ENCODE results near the gene ADAM12. TPM values are rescaled to one million over a fixed set of nuclear protein-coding genes. Genes with fewer than 3 reads are reported as not detected.
"Not testable (repeated sequence)": the region's sequence is repeated elsewhere in the genome, so short reads cannot be mapped to it uniquely, and the experiment has no call there.

Gene ADAM12
- total RNA-seq, 1 experiment from 2014 or later = not detected

DNA sequence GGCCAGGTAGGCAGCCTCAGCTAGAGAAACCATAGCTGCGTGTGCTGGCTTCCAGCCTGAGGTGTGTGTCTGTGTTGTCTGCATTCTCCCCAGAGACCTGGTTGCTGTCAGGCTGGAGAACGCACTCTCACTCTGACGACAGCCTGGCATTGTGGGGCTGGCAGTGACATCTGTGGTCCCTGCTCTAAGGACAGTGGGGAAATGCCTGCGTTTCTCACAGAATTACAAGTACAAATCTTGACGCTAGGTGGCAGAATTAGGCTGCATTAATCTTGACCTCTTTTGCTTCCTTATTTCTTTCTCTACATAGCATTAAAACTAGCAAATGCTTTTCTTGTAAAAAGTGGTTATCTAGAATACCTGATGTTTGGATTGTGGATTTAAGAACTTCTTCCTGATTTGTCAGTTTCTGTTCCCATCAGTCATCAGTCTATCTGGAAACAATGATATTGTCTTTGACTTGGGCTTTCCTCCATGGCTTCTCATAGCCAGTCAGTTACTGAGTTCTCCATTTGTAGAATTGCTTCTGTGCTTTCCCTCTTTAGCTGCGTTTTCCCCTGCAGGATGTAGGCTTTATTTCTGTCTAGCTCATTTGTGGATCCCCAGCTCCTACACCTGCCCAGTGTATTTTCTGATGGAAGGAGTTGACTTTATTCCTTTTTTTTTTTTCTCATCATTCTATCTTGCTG, 405.9 kb downstream of the ADAM12 start:
- Histone ChIP-seq H3K4me3 (ENCODE audit: low read length) (no peak overlapping the region), H2AFZ (ENCODE audit: low read length) (no peak overlapping the region), H3K27ac (ENCODE audit: low read length) (no peak overlapping the region), H3K9me2 (replicated peaks; ENCODE audit: insufficient read depth, low read length) (no peaks in the 10 kb centered on the region), H3K9me3 (ENCODE audit: low read length) (no peaks in the 10 kb centered on the region), H3K9ac (ENCODE audit: low read length) (no peak overlapping the region), H3K36me3 (ENCODE audit: insufficient read depth, low read length) (no peaks in the 10 kb centered on the region), H3K4me2 (ENCODE audit: low read depth, low read length, poor library complexity, severe bottlenecking) (no peak overlapping the region), H4K20me1 (ENCODE audit: insufficient read depth, low read depth, low read length) (no peaks in the 10 kb centered on the region), H3K79me2 (ENCODE audit: low read length) (no peaks in the 10 kb centered on the region), H3K4me1 (ENCODE audit: low read length) (no peaks in the 10 kb centered on the region), H3K27me3 (ENCODE audit: low read length) (no peaks in the 10 kb centered on the region)
- DNase-seq = peak; percentile 90

DNA sequence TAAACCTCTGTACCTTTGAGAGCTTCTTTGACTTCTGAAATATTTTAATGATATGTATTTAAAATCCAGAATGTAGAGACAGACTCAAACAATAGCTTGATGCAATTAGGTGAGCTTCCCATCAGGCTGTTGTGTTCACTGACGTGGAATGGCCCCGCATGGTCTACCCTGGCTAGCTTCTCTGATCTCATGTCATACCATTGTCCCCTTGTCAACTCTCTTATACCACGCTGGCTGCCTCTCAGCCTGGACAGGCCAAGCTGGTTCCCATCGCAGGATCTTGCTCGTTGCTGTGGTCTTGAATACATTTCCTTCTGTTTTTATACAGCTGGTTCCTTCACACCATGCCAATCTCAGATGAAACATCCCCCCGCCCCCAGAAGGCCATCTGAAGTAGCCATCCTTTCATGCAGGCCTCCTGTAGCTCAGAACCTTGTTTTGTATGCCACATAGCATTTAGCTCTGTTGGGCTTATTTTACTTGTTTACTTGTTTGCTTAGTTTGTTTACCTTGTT, 407.7 kb downstream of the ADAM12 start:
- Histone ChIP-seq H4K20me1 (ENCODE audit: insufficient read depth, low read depth, low read length) (no peaks in the 10 kb centered on the region), H3K36me3 (ENCODE audit: insufficient read depth, low read length) (no peaks in the 10 kb centered on the region), H3K4me2 (ENCODE audit: low read depth, low read length, poor library complexity, severe bottlenecking) (no peak overlapping the region), H3K27ac (ENCODE audit: low read length) (no peak overlapping the region), H3K79me2 (ENCODE audit: low read length) (no peaks in the 10 kb centered on the region), H2AFZ (ENCODE audit: low read length) (no peak overlapping the region), H3K27me3 (ENCODE audit: low read length) (no peaks in the 10 kb centered on the region), H3K9me2 (replicated peaks; ENCODE audit: insufficient read depth, low read length) (no peaks in the 10 kb centered on the region), H3K4me1 (ENCODE audit: low read length) (no peaks in the 10 kb centered on the region), H3K9ac (ENCODE audit: low read length) (no peak overlapping the region), H3K9me3 (ENCODE audit: low read length) (no peaks in the 10 kb centered on the region), H3K4me3 (ENCODE audit: low read length) (no peak overlapping the region)
- no peak for DNase-seq

DNA sequence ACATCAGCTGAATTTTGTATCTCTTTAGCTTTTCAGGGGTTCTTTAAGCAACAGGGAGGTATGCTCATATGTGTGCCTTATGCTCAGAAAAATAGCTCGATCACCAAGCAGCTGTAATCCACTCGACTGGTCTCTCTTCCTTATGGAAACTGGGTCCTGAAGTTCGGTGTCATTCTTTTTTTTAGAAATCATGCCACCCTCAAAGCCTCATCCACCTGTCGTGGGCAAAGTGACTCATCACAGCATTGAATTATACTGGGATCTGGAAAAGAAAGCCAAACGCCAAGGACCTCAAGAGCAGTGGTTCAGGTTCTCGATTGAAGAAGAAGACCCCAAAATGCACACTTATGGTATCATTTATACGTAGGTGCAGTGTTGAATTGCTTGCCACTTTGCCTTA, 408.3 kb downstream of the ADAM12 start:
- H3K36me3 ChIP-seq (ENCODE audit: insufficient read depth, low read length) = no peaks in the 10 kb centered on the region
- no peaks in the 10 kb centered on the region for H3K27me3 ChIP-seq (ENCODE audit: low read length)
- no peak for DNase-seq
- H2AFZ ChIP-seq (ENCODE audit: low read length) = no peak overlapping the region
- H3K4me3 ChIP-seq (ENCODE audit: low read length) = no peak overlapping the region
- H3K27ac ChIP-seq (ENCODE audit: low read length) = no peak overlapping the region
- no peaks in the 10 kb centered on the region for H3K9me3 ChIP-seq (ENCODE audit: low read length)
- no peak overlapping the region for H3K9ac ChIP-seq (ENCODE audit: low read length)
- no peaks in the 10 kb centered on the region for H3K4me1 ChIP-seq (ENCODE audit: low read length)
- H4K20me1 ChIP-seq (ENCODE audit: insufficient read depth, low read depth, low read length) = no peaks in the 10 kb centered on the region
- no peaks in the 10 kb centered on the region for H3K9me2 ChIP-seq (replicated peaks; ENCODE audit: insufficient read depth, low read length)
- no peak overlapping the region for H3K4me2 ChIP-seq (ENCODE audit: low read depth, low read length, poor library complexity, severe bottlenecking)
- H3K79me2 ChIP-seq (ENCODE audit: low read length) = no peaks in the 10 kb centered on the region

- H3K4me1 ChIP-seq (ENCODE audit: low read length) = no peaks in the 10 kb centered on the region
- H2AFZ ChIP-seq (ENCODE audit: low read length) = no peak overlapping the region
- no peaks in the 10 kb centered on the region for H3K9me2 ChIP-seq (replicated peaks; ENCODE audit: insufficient read depth, low read length)
- no peaks in the 10 kb centered on the region for H3K36me3 ChIP-seq (ENCODE audit: insufficient read depth, low read length)
- no peaks in the 10 kb centered on the region for H3K9me3 ChIP-seq (ENCODE audit: low read length)
- H3K27ac ChIP-seq (ENCODE audit: low read length) = no peak overlapping the region
- H3K4me3 ChIP-seq (ENCODE audit: low read length) = no peak overlapping the region
- no peaks in the 10 kb centered on the region for H4K20me1 ChIP-seq (ENCODE audit: insufficient read depth, low read depth, low read length)
- H3K79me2 ChIP-seq (ENCODE audit: low read length) = no peaks in the 10 kb centered on the region
- no peaks in the 10 kb centered on the region for H3K27me3 ChIP-seq (ENCODE audit: low read length)
- H3K9ac ChIP-seq (ENCODE audit: low read length) = no peak overlapping the region
- peak; percentile 69 for DNase-seq
- H3K4me2 ChIP-seq (ENCODE audit: low read depth, low read length, poor library complexity, severe bottlenecking) = no peak overlapping the region
Observed at GRCh38 chr10:125976960-125977605, 411.2 kb downstream of the ADAM12 start.

- H3K9ac ChIP-seq (ENCODE audit: low read length); H3K4me1 ChIP-seq (ENCODE audit: low read length); H3K27me3 ChIP-seq (ENCODE audit: low read length); H3K36me3 ChIP-seq (ENCODE audit: insufficient read depth, low read length); H3K4me3 ChIP-seq (ENCODE audit: low read length); H2AFZ ChIP-seq (ENCODE audit: low read length); H3K4me2 ChIP-seq (ENCODE audit: low read depth, low read length, poor library complexity, severe bottlenecking); H3K27ac ChIP-seq (ENCODE audit: low read length); DNase-seq; H3K9me2 ChIP-seq (replicated peaks; ENCODE audit: insufficient read depth, low read length); H3K9me3 ChIP-seq (ENCODE audit: low read length); H4K20me1 ChIP-seq (ENCODE audit: insufficient read depth, low read depth, low read length); H3K79me2 ChIP-seq (ENCODE audit: low read length): not testable (repeated sequence)
Observed at GRCh38 chr10:125970077-125970630, 418.1 kb downstream of the ADAM12 start.

GRCh38 chr10:125967533-125967932, 420.7 kb downstream of the ADAM12 start:
- Histone ChIP-seq H3K79me2 (ENCODE audit: low read length) (no peaks in the 10 kb centered on the region), H3K4me2 (ENCODE audit: low read depth, low read length, poor library complexity, severe bottlenecking) (no peak overlapping the region), H3K36me3 (ENCODE audit: insufficient read depth, low read length) (no peaks in the 10 kb centered on the region), H3K27ac (ENCODE audit: low read length) (no peak overlapping the region), H2AFZ (ENCODE audit: low read length) (no peak overlapping the region), H3K9me2 (replicated peaks; ENCODE audit: insufficient read depth, low read length) (no peaks in the 10 kb centered on the region), H3K9me3 (ENCODE audit: low read length) (no peaks in the 10 kb centered on the region), H3K4me1 (ENCODE audit: low read length) (no peaks in the 10 kb centered on the region), H3K27me3 (ENCODE audit: low read length) (no peaks in the 10 kb centered on the region), H3K9ac (ENCODE audit: low read length) (no peak overlapping the region), H4K20me1 (ENCODE audit: insufficient read depth, low read depth, low read length) (no peaks in the 10 kb centered on the region), H3K4me3 (ENCODE audit: low read length) (no peak overlapping the region)
- no peak for DNase-seq

DNA sequence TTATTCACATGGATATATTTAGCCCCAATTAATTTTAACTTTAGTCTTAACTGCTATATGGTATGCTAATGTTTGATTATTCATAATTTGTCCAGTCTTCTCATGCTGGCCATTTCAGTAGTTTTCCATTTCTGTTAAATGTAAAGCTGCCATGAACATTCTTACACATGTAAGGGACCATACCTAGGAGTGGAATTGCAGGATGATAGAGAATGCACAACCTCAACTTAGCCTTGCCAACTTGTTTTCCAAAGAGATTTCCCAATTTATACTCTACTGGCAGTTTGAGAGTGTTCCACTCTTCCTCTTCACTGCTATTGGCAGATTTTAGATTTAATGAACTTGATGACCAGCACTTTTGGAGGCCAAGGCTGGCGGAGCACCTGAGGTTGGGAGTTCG, 423.7 kb downstream of the ADAM12 start:
- no peaks in the 10 kb centered on the region for H3K9me3 ChIP-seq (ENCODE audit: low read length)
- no peaks in the 10 kb centered on the region for H3K4me1 ChIP-seq (ENCODE audit: low read length)
- no peaks in the 10 kb centered on the region for H3K79me2 ChIP-seq (ENCODE audit: low read length)
- H3K27ac ChIP-seq (ENCODE audit: low read length) = no peak overlapping the region
- no peaks in the 10 kb centered on the region for H3K36me3 ChIP-seq (ENCODE audit: insufficient read depth, low read length)
- DNase-seq = no peak
- no peak overlapping the region for H3K9ac ChIP-seq (ENCODE audit: low read length)
- no peak overlapping the region for H3K4me2 ChIP-seq (ENCODE audit: low read depth, low read length, poor library complexity, severe bottlenecking)
- H4K20me1 ChIP-seq (ENCODE audit: insufficient read depth, low read depth, low read length) = no peaks in the 10 kb centered on the region
- H3K4me3 ChIP-seq (ENCODE audit: low read length) = no peak overlapping the region
- H3K27me3 ChIP-seq (ENCODE audit: low read length) = no peaks in the 10 kb centered on the region
- no peaks in the 10 kb centered on the region for H3K9me2 ChIP-seq (replicated peaks; ENCODE audit: insufficient read depth, low read length)
- H2AFZ ChIP-seq (ENCODE audit: low read length) = no peak overlapping the region
